Measurements from ENCODE around the gene DAB1.

Gene DAB1

GRCh38 chr1:57316861-57317260 is 107.0 kb downstream of the DAB1 start:
- no peak for DNase-seq (ENCODE audit: low read depth in 3 of 3)

- no peak for DNase-seq (ENCODE audit: low read depth in 3 of 3)
Observed at GRCh38 chr1:57316291-57316690, 107.6 kb downstream of the DAB1 start.

- no peak for DNase-seq (ENCODE audit: low read depth in 3 of 3)
Observed at GRCh38 chr1:57312869-57313268, 111.0 kb downstream of the DAB1 start.

- DNase-seq (ENCODE audit: low read depth in 3 of 3), result no peak
Observed at GRCh38 chr1:57311411-57311810, 112.4 kb downstream of the DAB1 start.

GRCh38 chr1:57311006-57311405 is 112.9 kb downstream of the DAB1 start:
- DNase-seq (ENCODE audit: low read depth in 3 of 3), result no peak

- no peak for DNase-seq (ENCODE audit: low read depth in 3 of 3)
Observed at GRCh38 chr1:57309630-57310029, 114.2 kb downstream of the DAB1 start.

GRCh38 chr1:57307392-57308170 is 116.3 kb downstream of the DAB1 start:
- peak in 2 of 3 experiments; percentile 0 to 26 for DNase-seq (ENCODE audit: low read depth in 3 of 3)

GRCh38 chr1:57304591-57304990 is 119.3 kb downstream of the DAB1 start:
- DNase-seq (ENCODE audit: low read depth in 3 of 3), result no peak

GRCh38 chr1:57302812-57303596 is 120.9 kb downstream of the DAB1 start:
- no peak for DNase-seq (ENCODE audit: low read depth in 3 of 3)

- no peak for DNase-seq (ENCODE audit: low read depth in 3 of 3)
Observed at GRCh38 chr1:57300186-57300585, 123.7 kb downstream of the DAB1 start.

GRCh38 chr1:57296726-57297250 is 127.1 kb downstream of the DAB1 start:
- DNase-seq (ENCODE audit: low read depth in 3 of 3), result no peak

- no peak for DNase-seq (ENCODE audit: low read depth in 3 of 3)
Observed at GRCh38 chr1:57295326-57295725, 128.5 kb downstream of the DAB1 start.

GRCh38 chr1:57294177-57294576 is 129.7 kb downstream of the DAB1 start:
- no peak for DNase-seq (ENCODE audit: low read depth in 3 of 3)

- no peak for DNase-seq (ENCODE audit: low read depth in 3 of 3)
Observed at GRCh38 chr1:57293214-57293613, 130.6 kb downstream of the DAB1 start.

- DNase-seq (ENCODE audit: low read depth in 3 of 3), result no peak
Observed at GRCh38 chr1:57289781-57290180, 134.1 kb downstream of the DAB1 start.

- DNase-seq (ENCODE audit: low read depth in 3 of 3), result no peak
Observed at GRCh38 chr1:57285992-57286391, 137.9 kb downstream of the DAB1 start.

- DNase-seq (ENCODE audit: low read depth in 3 of 3), result no peak
Observed at GRCh38 chr1:57282411-57282810, 141.4 kb downstream of the DAB1 start.

GRCh38 chr1:57281324-57281723 is 142.5 kb downstream of the DAB1 start:
- no peak for DNase-seq (ENCODE audit: low read depth in 3 of 3)

GRCh38 chr1:57279909-57280666 is 143.8 kb downstream of the DAB1 start:
- DNase-seq (ENCODE audit: low read depth in 3 of 3), result no peak

- no peak for DNase-seq (ENCODE audit: low read depth in 3 of 3)
Observed at GRCh38 chr1:57278558-57278957, 145.3 kb downstream of the DAB1 start.

GRCh38 chr1:57277681-57278080 is 146.2 kb downstream of the DAB1 start:
- no peak for DNase-seq (ENCODE audit: low read depth in 3 of 3)

- DNase-seq (ENCODE audit: low read depth in 3 of 3), result no peak
Observed at GRCh38 chr1:57276918-57277317, 146.9 kb downstream of the DAB1 start.

Data from stimulated activated CD4-positive, alpha-beta T cell treated with anti-CD3 and anti-CD28 coated beads, TNF-alpha, amount 100 ng/mL, for 4 hours (primary cell).